PFSK-1 (cell line): ENCODE results near the gene ADGRL4.

Experiments used
- POLR2AphosphoS5 ChIP-seq: IDR thresholded peaks from 2 replicates; pipeline ENCODE4 v1.6.1; 2012; ENCODE audit warnings: low read depth, mild to moderate bottlenecking, control low read depth, low read length, moderate library complexity
- SIN3A ChIP-seq: IDR thresholded peaks from 2 replicates; pipeline ENCODE4 v1.6.1; 2012; ENCODE audit warnings: mild to moderate bottlenecking, low read length, moderate library complexity, borderline replicate concordance; ENCODE audit not compliant: insufficient read depth
- TAF1 ChIP-seq: IDR thresholded peaks from 2 replicates; pipeline ENCODE4 v1.6.1; 2012; ENCODE audit warnings: low read length, control low read depth, borderline replicate concordance; ENCODE audit not compliant: insufficient read depth
- TF ChIP-seq, protein P1 (sequence below), 2 experiments: IDR thresholded peaks; 2 replicates each; pipeline versions ENCODE4 v1.6.1 to v1.8.0; 2011 to 2012; ENCODE audit warnings: low read depth in 2 of 2, low read length in 2 of 2, control low read depth in 1 of 2, inconsistent platforms in 1 of 2, mild to moderate bottlenecking in 1 of 2, moderate library complexity in 1 of 2; ENCODE audit not compliant: insufficient read depth in 1 of 2

DNA sequence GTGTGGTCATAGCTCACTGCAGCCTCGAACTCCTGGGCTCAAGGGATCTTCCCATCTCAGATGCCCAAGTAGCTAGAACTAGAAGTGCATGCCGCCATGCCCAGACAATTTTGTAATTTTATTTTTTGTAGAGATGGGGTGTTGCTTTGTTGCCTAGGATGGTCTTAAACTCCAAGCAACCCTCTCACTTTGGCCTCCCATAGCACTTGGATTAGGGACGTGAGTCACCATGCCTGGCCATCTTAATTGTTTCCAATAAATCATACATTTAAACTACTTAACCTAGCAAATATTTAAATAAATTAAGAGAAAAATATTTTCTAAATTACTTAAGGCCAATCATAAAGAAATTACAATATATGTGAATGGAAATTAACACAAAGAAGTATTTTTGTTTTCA is 35.1 kb upstream of the ADGRL4 start:
- no peak for TF ChIP-seq SIN3A
- no peak for TF ChIP-seq POLR2AphosphoS5
- no peak for TF ChIP-seq TAF1
- TF ChIP-seq, protein P1, sequence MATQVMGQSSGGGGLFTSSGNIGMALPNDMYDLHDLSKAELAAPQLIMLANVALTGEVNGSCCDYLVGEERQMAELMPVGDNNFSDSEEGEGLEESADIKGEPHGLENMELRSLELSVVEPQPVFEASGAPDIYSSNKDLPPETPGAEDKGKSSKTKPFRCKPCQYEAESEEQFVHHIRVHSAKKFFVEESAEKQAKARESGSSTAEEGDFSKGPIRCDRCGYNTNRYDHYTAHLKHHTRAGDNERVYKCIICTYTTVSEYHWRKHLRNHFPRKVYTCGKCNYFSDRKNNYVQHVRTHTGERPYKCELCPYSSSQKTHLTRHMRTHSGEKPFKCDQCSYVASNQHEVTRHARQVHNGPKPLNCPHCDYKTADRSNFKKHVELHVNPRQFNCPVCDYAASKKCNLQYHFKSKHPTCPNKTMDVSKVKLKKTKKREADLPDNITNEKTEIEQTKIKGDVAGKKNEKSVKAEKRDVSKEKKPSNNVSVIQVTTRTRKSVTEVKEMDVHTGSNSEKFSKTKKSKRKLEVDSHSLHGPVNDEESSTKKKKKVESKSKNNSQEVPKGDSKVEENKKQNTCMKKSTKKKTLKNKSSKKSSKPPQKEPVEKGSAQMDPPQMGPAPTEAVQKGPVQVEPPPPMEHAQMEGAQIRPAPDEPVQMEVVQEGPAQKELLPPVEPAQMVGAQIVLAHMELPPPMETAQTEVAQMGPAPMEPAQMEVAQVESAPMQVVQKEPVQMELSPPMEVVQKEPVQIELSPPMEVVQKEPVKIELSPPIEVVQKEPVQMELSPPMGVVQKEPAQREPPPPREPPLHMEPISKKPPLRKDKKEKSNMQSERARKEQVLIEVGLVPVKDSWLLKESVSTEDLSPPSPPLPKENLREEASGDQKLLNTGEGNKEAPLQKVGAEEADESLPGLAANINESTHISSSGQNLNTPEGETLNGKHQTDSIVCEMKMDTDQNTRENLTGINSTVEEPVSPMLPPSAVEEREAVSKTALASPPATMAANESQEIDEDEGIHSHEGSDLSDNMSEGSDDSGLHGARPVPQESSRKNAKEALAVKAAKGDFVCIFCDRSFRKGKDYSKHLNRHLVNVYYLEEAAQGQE (IDR thresholded peaks at IDR 0.05; ENCODE audit: insufficient read depth in 1 of 2, low read depth in 2 of 2, low read length in 2 of 2): no peak
